GM21528 (cell line): Measurements from ENCODE around the gene ZC3H6.
A peak's percentile ranks its signal among the peaks of the same experiment; 100 is the strongest.

ENCODE experiments used
- ATAC-seq: cut with Tn5 transposase; IDR thresholded peaks from one replicate; pipeline ENCODE4 v1.9.1; 2021; ENCODE audit warnings: mild to moderate bottlenecking, moderate library complexity; ENCODE audit not compliant: unreplicated experiment, low FRiP score

The ZC3H6 gene

GRCh38 chr2:112275311-112275886, at the start of gene ZC3H6:
Gene ZC3H6 (plus strand): TSS chr2:112275597. CDS start chr2:112275995, 398 bp downstream.
- ATAC-seq = peak; percentile 97

DNA sequence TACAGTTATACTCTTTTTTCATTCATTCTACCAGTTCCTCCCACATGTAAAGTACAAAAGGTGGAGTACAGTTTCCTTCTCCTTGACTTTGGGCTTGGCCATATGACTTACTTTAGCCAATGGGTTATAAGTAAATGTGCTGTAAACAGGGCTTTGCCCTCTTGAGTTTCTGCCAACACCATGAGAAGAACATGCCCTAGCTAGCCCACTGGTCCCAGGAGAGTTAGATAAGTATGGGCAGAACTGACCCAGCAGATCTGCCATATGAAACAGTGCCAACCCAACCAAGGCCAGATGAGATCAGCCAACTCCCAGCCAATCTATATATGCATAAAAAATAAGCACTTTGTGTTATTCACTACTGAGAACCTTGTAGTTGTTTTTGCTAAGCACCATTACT, 46.0 kb upstream of the ZC3H6 start:
- no peak for ATAC-seq

- ATAC-seq = no peak
Observed at GRCh38 chr2:112230371-112230770, 45.0 kb upstream of the ZC3H6 start.

- no peak for ATAC-seq
Observed at GRCh38 chr2:112239862-112240261, 35.5 kb upstream of the ZC3H6 start.

DNA sequence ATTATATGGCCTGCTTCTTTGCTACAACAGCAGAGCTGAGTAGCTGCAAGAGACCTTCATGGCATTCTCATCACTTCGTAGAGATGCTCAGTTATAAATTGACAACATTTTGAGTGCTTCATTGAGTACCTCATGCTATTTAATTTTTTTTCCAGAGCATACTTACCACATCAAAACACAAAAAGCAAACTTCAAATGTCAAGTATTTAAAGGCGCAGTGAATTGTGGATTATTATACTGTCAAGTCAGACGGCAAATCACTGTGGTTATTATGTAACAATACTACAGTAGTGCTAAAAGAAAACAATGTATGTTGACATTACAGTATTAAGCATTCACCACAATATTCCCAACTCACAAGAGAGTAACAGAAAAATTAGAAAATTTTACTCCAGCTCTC, 33.0 kb upstream of the ZC3H6 start:
- ATAC-seq = no peak

GRCh38 chr2:112243233-112243632, 32.2 kb upstream of the ZC3H6 start:
- no peak for ATAC-seq

- no peak for ATAC-seq
Observed at GRCh38 chr2:112244854-112245253, 30.5 kb upstream of the ZC3H6 start.

DNA sequence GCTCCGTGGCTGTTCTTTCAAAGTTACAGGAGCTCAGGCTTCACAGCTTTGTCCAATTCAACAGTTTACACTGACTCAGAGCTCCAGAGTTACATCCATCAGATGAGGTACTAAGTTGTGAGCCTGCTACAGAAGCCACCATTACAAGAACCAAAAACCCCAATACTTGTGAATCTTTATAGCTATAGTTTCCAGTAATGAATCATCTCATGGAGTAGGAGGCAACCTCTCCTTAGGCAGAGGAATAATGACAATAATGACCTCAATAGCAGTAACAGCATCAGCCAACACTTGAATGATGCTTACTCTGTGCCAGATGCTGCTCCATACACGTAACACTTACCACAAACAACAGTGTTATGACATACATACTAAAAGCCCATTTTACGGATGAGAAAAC, 24.1 kb upstream of the ZC3H6 start:
- no peak for ATAC-seq

DNA sequence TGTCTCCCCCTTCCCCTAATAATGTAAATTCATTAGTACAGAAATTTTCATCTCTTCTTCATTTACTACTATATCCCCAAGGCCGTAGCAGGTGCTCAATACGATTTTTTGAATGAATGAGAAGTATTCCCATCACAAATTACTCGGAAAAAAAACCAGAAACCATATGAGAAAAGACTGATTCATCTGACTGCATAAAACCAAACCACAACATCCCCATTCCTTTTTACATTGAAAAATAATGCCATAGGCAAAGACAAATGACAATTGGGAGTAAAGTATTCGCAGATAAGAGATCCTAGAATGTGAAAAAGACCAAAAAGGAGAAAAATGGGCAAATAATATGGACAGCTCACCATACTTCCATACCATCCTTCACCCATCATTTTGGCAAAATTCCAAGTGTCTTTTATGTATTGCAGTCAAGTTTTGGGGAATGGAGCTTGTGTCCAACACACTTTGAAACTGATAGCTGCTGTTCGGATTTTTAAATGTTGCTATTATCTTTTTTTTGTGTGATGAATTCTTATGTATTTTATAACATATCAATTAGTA, 22.1 kb upstream of the ZC3H6 start:
- no peak for ATAC-seq

DNA sequence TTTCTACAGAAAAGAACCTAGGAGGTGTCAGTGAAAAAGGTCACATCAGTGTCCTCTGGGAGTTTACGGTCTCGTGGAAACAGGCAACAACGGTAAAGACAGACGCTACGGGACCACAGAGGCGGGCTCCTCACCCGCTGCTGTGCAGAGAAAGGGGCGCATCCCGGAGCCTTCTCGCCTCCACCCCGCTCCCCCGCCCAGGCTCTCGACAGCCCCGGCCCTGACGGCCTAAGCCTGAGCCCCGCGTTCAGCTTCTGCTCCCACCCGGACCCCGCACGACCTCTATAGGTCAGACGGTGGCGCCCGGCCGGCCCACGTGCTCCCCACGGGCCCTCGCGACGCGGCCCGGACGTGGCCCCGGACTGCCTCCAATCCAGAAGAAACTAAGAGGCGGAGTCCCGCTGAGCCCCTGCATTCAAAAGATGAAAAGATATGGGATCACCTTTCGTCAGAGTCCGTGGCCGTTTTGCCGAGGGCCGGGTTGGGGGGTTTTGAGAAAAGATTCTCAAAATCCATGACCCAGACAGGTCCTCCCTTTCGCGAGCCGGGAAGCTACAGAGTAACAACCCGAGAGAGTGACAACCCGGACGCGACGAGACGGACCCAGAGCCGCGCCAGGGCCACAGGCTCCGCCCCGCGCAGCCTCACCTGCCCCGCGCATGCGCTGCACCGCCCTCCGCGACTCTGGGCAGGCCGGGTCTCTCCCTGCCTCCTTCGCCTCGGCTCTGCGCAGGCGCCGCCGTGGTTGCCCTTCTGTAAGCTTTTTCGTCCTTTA, 20.7 kb upstream of the ZC3H6 start, which contains the start of gene ZC3H8:
Gene ZC3H8, minus strand, starts transcription at position 577 of the 775 bp plus-strand sequence. Its CDS starts 61 bp downstream, at position 516.
- ATAC-seq = peak; percentile 88

DNA sequence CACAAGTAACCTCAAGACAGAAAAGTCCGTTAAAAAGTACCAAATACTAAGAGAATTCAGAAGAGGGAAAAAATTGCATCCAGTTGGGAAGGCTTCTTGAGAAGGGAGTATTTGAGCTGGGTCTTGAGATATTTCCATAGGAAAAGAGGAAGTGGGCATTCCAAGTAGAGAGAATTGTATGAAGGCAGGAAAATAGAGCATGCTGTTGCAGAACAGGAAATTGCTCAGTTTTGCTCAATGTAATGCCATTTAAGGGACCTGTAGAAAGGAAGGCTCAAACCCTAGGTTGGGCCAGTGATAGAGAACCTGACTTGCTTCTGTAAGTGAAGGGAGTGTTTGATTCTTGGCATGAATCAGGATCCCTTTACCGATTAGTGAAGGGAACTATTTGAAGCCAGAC, 19.5 kb upstream of the ZC3H6 start:
- ATAC-seq = no peak

GRCh38 chr2:112256654-112257053, 18.7 kb upstream of the ZC3H6 start:
- no peak for ATAC-seq

DNA sequence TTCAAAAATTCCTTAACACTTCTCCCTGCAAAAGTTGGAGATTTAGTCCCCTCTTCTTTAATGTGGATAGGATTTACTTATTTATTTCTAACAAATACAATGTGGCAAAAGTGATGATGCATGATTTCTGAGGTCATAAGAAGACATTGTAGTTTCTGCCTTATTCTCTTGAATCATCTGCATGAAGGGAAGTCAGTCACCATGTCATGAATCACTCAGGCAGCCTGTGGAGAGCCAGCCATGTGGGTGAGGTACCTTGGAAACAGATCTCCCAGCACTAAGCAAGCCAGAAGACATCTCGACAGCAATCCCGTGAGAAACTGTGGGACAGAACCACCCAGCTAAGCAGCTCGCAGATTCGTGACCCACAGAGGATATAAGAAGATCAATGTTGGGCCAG, 17.8 kb upstream of the ZC3H6 start:
- ATAC-seq = no peak

DNA sequence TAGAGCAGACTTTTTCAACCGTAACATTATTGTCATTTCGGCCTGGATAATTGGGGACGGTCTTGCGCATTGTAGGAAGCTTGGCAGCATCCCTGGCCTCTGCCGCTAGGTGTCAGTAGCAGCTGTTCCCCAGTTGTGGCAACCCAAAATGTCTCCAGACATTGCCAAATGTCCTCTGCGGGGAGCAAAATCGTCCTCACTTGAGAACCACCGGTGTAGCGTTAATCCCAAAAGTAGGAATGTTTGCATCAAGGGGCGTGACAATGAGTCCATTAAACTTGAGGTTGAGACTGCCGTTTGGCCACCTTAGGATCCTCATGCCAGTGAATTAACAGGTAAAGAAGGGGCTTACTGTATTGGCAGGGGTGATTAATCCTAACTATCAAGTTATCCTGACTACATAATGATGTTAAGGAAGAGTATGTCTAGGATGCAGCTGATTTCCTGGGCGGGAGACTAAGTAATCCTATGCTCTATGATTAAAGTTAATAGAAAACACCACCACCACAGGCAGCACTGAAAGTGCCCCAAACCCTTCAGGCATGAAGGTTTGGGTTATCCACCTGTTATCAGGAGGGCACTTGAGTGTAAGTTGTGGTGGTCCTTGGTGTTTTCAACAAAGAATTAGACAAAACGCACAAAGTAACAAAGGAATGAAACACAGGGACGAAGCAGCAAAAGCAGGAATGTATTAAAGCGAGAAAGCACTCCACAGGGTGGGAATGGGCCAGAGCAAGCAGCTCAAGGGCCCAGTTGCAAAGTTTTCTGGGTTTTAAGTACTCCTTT, 15.7 kb upstream of the ZC3H6 start:
- no peak for ATAC-seq

DNA sequence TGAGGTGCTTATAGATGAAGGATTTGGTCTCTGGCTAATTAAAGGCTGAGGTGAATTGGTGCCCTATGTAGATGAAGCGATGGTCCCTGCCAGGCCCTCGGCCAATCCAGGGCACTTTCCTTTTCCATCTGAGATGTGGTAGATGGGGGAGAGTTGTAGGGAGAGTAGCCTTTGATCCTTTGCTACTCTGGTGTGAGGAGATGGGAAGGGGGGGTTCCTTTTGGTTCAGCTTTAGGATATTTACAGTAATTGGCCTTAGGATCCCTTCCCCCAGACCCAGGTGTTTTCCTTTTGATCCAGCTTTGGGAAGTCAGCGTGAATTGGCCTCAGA, 15.1 kb upstream of the ZC3H6 start:
- ATAC-seq = no peak

DNA sequence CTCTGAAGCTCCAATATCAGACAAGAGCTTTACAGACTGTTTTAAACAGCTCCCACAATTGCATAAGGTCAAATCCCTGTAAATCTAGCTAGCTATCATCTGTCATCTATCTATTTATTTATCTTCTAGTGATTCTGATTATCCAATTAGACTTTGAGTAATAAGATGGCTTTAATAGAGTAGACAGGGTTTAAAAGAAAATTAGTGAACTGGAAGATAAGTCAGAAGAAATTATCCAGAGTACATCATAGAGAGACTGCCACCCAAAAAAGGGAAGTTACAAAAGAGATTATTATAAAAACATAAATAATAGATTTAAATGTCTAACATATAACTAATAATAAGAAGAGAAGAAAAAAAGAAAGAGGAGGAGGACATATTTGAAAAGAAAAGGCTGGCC, 12.5 kb upstream of the ZC3H6 start:
- no peak for ATAC-seq

- ATAC-seq = no peak
Observed at GRCh38 chr2:112268547-112268946, 6.8 kb upstream of the ZC3H6 start.

DNA sequence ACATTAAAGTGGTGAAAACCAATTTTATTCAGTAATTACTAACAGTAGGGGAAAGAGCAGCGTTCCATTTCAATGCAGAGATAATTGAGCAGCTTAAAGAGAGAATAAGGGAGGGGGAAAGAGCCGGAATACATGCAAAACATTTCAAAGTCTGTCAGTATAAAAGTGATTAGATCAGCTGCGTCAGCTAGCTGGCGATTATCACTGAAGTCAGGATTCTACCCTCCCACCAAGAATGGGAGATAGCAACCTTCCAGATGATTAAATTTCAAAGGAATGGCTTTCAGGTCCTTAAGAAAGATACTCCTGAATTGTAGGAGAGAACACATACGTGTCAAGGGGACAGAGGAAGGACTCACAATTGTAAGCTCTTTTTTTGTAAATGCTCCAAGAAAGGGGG, 2.7 kb upstream of the ZC3H6 start:
- ATAC-seq = no peak

DNA sequence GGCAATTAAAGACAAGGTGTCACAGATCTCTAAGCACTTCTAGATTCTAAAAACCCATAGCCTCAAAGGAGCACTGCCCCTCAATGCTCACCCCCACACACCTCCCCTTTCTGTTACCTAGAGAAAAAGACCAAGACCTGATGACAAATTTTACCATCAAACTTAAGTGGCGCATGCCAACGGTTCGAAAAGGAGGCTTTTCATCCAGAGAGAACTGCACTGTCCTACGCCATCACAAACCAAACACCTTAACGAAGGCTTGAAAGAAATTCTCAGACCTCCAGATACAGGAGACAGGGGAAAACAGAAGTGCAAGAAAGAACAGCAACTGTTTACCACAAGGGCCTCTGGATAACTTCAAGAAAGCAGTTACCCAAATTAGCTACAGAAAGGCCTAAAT, 2.0 kb upstream of the ZC3H6 start:
- no peak for ATAC-seq

DNA sequence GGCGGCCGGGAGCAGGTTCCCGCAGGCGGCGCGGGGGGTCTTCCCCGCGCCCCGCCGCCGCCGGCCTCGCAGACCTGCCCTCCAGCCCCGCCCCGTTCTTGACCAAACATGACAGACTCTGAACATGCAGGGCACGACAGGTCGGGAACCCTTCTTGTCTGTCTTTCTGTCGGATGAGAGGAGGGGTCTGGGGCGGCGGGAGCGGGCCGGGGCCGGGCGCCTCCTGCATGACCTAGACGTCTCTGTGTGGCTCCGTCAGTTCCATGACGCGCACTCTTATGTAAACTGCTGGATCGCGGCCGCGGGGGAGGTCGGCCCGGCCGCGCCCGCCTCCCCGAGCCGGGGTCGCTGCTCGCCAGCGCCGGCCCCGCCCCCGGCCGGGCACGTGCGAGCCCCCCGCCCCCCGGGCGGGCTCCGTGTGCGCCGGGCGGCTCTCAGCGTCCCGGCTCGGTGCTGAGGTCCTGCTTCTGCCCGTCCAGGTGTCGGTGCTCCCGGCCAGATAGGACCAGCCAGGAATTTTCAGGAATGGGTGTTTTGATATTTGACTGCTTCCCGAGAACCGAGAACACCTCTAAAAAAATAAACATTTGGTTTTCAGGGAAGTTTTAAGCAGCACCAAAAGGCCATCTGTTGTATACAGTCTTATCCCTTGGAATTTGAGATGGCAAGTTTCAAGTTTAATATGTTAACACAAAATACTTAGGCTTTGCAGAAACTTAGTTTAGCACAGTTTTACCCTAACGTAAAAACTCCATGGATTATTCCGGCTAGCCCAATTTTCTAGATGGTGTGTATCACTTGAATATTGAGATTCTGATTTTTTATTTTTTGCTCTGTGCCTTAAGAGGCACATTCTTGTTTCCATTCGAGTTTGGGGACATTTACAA, 733 bp downstream of the ZC3H6 start:
- ATAC-seq = peak; percentile 49
